Activated CD4-positive, alpha-beta T cell treated with anti-CD3 and anti-CD28 coated beads for 48 hours (primary cell): ENCODE data around the gene MUSTN1.
A peak's percentile ranks its signal among the peaks of the same experiment; 100 is the strongest.

Experiments
- DNase-seq: peaks from one replicate; pipeline ENCODE4 v3.0.0-alpha.2; 2020

The MUSTN1 gene

DNA sequence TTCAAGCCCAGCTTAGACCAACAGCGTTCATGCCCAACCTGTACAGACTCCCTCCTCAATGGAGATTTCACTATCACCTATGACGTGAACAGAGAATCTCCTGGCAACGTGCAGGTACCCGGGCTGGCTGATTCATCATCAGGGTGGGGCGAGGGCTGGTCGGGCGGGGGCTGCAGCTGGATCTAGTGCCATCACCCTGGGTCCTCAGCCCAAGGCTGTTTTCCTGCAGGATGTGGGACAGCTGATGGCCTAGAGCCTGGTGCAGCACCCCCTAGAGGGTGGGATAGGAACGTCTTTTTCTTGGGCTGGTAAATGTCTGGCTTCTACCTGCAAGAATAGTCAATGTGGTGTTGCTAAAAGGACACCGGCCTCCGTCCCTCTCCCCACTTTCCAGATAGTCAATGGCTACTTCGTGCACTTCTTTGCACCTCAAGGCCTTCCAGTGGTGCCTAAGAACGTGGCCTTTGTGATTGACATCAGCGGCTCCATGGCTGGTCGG lies 35.8 kb downstream of the MUSTN1 start:
- DNase-seq, result peak; percentile 41

DNA sequence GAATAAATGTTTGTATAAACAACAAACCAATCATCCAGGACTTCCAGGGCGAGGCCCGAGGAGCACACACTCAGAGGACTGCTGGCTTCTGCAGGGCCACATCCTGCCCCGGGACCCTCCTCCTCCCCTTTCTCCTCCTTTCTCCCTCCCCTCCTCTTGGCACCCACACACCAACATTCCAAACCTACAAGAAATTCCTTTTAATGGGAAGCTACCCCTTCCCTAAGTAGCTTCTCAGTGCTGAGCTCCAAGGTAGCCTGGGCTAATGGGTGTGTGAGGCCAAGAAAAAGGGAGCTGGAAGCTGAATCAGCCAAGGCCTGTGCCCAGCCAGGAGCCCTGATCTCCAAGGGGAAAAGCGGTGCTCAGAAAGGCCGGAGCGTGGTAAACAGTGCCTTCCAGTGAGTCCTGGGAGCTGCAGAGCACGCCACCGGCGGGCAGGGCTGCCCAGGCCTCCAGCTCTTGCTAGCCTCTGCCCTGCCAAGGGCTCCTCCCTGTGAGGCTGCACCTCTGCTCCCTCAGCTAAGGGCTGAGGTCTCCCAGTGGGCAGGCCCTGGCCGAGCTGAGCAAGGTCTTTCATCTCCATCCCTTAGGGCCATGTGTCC lies 36.3 kb downstream of the MUSTN1 start:
- no peak for DNase-seq

DNA sequence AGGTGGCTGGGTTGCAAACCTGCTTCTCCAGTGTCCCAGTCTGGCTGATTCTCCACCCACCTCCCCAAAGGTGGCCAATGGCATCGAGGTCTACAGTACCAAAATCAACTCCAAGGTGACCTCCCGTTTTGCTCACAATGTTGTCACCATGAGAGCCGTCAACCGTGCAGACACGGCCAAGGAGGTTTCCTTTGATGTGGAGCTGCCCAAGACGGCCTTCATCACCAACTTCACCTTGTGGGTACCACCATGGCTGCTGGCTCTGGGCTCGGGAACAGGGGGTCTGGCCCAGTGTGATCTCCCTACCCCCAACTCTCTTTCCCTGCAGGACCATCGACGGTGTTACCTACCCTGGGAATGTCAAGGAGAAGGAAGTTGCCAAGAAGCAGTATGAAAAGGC lies 38.4 kb downstream of the MUSTN1 start:
- no peak for DNase-seq

DNA sequence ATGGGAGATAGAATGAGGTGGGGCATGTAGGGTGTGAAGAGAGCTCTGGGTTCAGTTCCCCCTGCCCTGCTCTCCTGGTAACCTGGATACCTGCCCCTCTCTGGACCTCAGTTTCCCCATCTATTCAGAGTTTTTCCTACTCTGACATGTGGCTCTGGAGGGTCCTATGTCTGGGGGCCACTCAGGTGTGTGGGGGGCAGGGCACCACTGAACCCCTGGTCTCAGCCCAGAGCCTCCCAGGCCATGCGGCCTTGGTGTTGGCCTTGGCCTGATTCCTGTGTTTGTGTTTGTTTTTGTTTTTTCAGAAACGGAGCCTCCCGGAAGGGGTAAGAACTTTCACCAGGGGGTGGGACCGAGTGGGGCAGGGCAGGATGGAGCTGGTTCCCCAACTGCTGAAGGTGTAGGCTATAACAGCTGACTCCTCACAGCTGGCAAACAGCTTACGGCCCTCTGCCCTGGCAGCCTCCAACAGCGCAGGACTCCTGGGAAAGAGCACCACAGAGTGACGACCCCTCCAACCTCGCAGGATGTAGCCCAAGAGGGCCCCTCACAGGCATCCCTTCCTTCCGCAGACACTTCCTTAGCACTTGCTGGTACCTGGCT lies 39.4 kb downstream of the MUSTN1 start:
- DNase-seq, result no peak

DNA sequence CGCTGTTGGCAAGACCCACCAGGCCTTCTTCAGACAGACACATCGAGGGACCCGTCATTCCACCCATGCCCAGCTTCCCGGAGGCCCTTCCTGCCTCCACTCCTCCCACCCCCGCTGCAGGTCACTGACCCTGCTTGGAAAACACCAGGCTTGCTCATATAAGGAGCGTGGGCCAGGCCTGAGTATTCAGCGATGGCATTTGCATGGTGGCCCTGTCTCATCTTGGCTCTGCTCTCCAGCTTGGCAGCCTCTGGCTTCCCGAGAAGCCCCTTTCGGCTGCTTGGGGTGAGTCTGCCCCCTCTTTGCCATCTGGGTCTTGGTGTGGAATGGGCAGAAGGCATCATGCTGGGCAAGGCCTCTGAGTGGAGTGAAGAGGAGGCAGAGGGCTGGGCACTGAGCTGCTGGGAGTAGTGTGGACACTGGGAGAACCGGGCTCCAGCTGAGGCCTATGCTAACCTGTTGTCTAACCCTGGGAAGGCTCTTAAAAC lies 40.2 kb downstream of the MUSTN1 start, which contains the start of gene ITIH3:
ITIH3 (plus strand) TSS at position 185 of the 488 bp plus-strand sequence; CDS start at position 193, 8 bp downstream.
- DNase-seq, result no peak

DNA sequence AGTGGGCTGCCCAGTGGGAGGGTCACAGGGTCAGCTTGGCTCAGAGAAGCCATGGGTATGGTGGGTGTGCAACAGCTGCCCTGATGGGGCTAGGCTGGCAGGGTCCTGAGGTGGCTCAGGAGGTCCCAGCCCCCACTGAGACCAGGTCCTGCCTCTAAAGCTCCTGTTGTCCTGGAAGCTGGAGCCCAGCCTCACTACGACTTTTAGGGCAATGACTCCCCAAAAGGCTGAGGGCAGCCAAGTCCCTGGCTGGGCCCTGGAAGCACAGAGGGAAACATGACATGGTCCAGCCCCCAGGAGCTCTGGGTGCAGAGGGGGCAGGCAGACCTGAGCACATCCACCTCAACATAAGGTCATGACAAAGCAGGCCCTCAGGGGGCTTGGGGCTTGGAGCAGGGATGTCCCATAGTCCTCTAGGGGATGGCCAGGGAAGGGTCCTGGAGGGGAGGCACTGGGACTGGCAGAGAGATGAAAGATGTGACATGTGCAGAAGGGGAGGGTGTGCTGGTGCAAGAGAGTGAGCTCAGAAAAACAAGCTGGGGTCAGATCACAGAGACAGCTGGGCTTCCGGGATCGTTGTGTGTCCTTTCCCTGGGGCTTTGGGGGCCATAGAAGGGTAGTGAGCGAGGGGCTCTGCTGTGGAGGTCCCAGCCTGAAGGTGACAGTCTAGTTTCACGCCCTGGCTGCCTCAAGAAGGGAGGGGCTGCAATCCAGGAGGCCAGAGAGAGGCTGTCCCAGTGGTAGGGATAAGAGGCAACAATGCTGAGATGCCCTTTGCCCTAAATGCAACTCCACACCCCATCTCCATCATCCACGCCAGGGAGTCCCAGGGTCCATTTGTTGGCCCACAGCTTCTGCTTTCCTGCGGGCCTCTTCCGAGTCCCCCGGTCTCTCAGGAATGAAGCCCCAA lies 40.9 kb downstream of the MUSTN1 start:
- no peak for DNase-seq

DNA sequence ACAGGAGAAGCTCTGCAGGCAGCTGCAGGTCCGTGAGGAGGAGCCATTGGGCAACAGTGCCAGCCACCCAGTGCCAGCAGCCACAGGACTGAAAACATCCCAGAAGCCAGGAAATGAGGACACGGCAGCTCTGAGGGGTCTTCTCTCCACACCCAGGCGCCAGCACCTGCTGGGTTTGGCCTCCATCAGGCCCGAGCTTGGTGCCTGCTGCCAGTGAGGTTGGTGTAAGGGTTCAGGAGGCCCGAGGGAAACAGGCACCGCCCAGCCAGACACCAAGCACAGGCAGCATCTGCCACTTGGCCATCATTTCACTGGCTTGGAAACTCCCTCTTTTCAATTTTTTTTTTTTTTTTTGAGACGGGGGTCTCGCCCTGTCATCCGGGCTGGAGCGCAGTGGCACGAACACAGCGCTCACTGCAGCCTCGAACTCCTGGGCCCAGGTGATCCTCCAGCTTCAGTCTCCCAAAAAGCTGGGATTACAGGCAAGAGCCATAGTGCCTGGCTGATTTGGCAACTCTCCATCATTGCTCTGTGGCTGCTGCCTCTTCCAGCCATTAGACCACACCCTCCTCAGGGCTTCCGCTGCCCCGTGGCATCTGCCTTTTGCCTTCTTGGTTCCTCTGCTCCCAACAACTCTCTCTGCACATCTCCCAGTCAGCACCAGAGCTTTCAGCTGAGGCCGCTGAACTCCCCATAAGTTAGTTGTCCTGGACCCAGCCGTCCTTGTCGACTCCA lies 41.7 kb downstream of the MUSTN1 start:
- DNase-seq, result no peak

DNA sequence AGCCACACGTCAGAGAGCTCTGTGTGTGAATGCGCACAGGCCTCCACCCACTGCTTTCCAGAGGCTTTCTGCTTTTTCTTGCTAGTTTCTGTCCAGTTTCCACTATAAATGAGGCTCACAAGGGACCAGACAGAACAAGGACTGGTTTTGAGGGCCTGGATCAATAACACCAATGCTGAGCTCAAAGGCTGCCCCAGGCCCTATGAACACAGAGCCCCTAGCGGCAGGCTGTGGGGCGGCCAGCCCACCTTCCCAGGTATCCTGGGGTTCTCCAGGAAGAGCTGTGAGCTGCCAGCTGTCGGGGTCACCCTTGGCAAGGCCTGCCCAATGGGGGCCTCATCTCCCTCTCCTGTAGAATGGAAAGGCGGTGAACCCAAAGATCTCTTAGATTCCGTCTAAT lies 42.4 kb downstream of the MUSTN1 start:
- DNase-seq, result no peak

DNA sequence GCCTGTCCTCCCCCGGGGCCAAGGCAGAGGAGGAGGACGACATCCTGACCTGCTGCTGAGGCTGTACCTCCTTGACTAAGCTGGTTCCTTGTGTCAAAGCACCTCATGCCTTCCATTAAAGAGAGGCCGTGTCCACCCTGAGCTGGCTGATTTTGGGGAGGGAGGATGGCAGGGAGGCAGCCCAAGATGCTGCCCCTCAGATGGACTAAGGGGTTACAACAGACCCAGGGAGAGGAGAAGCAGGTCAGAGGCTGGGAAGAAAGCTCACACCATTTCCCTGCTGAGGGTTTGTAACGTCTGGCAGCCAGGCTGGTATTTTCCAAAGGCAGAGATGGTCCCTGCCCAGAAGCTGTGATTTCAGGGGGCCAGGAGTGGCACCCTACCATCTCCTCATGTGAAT lies 42.9 kb downstream of the MUSTN1 start:
- no peak for DNase-seq

DNA sequence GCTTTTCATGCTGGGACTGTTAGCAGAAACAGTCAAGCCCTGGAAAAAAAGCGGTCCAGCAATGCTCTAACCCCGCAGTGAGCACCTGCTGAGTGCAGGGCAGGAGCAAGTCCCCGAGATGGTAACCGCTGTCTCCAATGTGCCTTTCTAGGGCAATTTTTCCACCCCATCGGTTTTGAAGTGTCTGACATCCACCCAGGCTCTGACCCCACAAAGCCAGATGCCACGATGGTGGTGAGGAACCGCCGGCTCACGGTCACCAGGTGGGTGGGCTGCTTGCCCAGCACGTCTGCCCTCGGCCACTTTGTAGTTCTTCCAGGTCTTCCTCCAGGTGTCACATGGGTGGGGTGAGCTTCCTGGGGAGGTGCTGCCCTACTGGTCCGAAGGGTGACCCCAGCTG lies 43.5 kb downstream of the MUSTN1 start:
- DNase-seq, result no peak

DNA sequence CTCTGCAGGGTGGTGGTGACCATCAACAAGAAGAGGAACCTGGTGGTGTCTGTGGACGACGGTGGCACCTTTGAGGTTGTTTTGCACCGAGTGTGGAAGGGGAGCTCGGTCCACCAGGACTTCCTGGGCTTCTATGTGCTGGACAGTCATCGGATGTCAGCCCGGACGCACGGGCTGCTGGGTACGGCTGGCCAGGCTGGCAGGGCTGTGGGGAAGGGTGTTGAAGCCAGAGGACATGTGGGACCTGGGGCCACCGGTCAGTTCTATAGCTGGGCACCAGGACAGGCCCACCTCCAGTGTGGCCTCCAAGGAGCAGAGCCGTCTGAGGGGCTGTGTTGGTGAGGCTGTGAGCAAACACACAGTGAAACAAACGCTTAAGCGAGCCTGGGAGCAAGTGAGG lies 44.1 kb downstream of the MUSTN1 start:
- DNase-seq, result no peak

DNA sequence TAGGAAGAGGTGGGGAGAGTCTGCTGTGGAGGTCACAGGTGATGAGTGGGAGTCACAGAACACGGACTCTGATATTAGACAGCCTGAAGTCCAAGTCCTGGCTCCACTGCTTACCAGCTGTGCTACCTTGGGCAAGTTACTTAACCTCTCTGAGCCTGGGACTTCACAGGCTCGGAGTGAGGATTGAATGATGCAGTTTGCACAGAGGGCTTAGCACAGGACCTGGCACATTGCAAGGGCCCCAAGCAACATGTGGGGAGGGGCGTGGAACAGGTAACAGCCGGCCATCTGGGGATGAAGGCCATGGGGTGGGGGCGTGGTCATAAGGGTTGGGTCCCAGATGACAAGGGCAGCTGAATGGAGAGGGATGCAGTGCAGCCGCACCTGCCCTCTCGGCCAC lies 44.5 kb downstream of the MUSTN1 start:
- no peak for DNase-seq

DNA sequence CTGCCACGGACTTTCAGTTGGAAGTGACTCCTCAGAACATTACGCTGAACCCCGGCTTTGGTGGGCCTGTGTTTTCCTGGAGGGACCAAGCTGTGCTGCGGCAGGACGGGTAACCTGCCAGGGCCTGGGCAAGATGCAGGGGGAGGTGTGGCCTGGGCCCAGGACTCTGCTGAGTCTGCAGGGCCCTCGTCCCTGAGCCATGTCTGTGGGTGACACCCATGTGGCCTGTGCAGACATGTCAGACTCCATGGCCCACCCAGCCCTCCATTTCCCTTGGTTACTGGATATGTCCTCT lies 45.1 kb downstream of the MUSTN1 start:
- no peak for DNase-seq

DNA sequence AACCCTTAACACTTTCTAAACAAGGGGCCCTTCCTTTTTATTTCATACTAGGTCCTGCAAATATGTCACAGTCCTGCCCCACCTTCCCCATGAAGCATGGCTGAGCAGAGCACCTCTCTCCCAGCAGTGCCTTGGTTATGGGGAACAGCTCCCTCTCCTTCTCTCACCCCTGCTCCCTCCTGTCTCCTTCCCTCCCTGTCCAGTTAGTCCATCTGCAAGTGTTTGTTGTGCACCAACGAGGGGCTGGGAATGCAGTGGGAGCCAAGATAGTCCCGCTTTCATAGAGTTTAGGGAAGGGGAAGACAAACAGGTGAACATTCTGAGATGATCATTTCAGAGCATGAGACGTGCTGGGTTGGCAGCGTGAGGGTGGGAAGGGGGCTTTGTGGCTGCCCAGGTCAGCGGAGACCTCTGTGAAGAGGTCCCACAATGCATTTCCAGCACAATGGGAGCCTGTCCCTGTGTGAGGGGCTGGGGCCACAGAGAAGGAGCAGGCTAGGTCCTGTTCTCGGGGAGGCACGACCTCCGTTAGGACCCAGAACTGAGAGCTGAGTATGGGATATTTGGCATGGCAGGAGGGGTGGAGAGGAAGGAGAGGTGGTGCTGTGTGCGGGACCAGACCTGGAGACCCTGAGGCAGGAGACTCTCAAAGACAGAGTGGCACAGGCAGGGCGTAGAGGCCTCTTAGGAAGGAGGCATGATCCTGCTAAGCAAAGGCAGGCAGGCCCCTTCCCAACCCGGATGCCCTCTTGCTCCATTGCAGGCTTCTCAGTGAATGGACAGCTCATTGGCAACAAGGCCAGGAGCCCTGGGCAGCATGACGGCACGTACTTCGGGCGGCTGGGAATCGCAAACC lies 45.7 kb downstream of the MUSTN1 start:
- DNase-seq, result no peak

DNA sequence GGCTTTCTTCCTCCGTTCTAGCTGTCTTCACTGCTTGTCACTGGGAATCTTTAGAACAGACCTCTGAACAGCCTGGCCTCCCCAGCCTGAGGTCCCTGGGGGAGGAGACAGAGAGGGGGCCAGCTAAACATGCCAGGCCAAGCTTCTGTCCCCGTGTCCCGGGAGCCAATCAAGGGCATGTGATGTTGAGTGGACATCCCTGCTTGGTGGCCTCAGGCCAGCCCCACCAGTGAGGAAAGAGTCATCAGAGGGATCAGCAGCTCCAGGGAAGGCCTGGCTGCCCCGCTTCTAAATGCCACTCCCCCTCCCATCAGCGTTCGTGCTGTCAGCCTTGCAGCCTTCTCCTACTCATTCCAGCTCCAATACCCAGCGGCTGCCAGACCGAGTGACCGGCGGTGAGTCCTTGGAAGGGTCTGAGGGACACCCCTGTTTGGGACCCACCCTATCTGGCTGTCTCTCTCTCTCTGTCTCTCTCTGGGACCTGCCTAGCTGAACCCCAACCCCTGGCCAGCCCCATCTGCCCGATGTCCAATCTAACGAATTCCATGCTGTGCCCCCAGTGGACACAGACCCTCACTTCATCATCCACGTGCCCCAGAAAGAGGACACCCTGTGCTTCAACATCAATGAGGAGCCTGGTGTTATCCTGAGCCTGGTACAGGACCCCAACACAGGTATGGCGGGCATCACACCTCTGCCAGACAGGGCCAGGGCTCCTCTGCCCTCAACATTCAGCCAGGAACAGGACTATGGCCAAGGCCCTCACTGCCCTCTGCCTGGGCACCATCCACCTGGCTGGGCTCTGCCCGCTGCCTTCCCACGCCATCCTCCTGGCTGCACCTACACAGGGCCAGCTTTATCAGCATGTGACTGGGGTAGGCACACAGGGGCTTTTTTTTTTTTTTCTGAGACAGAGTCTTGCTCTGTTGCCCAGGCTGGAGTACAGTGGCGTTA lies 46.9 kb downstream of the MUSTN1 start:
- DNase-seq, result no peak

DNA sequence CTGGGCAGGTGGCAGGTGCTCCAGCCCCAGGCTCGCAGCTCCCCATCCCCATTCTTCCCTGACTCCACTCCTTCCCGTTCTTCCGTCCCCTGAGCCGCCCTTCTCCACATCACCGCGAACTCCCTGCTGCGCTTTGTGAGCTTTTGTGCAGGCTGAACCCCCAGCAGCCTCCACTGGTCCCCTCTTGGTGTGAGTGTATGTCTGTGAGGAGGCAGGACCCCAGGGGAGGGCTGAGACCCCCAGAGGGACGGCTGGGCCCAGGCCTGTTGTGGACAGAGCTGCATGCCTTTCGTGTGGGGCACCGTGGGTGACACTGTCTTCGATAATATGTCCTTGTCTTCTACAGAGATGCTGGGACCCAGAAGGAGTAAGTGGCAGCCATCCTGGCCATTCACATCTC lies 47.6 kb downstream of the MUSTN1 start:
- no peak for DNase-seq

DNA sequence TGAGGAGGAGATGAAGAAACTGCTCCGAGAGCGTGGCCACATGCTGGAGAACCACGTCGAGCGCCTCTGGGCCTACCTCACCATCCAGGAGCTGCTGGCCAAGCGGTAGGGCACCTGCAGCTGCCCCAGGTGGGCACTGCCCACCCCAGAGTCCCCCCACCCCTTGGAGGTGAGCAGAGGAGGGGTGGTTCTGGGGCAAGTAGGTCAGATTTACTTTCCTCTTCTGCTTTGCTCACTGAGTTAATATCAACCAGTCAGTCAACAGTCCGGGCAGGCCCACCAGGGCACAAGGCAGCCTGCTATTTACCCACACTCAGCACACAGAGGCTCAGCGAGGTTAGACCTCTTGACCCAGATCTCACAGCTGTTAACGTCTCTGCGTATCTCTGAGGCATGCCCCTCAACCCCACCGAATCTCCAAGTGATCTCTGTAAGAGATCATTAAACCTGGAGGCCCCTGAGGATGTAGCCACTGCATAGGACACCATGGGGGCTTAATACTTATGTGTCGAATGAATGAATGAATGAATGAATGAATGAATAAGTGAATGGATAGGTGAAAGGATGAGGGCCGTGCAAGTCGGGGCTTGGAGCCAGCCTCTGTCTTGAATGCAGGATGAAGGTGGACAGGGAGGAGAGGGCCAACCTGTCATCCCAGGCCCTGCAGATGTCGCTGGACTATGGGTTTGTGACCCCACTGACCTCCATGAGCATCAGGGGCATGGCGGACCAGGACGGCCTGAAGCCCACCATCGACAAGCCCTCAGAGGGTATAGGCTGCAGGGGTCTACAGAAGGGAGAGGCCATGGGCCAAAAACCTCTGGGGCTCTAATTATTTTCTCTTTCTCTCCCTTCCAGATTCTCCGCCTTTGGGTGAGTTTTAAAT lies 48.2 kb downstream of the MUSTN1 start:
- DNase-seq, result no peak

DNA sequence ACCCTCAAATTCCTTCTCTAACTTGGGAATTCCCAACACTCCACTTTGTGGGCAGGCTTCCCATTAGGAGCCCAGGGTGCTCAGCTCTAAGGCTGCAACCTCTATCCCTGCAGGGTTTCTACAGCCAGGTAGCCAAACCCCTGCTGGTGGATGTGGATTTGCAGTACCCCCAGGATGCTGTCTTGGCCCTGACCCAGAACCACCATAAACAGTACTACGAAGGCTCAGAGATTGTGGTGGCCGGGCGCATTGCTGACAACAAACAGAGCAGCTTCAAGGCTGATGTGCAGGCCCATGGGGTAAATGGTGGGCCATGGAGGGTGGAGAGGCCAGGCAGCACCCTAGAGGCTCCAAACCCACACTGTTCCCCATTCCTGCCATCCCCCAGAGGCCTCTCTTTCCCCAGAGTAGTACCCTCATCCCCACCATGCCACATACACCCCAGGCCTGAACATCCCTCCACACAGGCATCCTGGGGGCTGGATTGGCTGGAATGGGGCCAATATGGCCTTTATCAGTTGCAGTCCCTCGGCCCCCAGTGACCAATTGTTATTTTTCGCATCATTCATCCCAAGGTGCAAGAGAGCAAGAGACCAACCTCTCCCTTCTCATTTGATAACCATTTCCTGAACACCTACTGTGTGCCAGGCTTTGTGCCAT lies 49.8 kb downstream of the MUSTN1 start:
- DNase-seq, result no peak

DNA sequence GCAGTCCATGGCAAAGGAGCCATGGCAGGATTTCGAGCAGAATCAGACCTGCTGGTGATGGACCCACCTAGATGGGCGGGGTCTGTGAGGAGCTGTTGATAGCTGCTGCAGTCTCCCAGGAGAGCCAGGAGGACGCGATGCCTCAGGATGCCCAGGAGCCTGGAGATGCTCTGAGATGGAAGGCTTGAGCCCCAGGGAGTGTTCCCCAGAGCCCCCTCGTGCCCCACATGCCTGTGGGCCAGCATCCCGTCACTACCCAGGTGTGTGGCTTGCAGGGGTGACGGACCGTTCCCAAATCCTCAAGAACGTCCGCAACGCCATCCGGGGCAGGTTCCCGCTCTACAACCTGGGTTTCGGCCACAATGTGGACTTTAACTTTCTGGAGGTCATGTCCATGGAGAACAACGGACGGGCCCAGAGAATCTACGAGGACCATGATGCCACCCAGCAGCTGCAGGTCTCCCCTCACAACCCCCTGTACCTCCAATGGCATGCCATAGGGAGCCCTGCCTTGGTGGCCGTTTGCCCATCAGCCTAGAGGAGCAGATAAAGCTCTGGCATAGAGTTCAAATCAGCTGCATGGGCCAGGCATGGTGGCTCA lies 50.7 kb downstream of the MUSTN1 start:
- no peak for DNase-seq
